ENCODE data around the gene P2RX2.

P2RX2 gene

DNA sequence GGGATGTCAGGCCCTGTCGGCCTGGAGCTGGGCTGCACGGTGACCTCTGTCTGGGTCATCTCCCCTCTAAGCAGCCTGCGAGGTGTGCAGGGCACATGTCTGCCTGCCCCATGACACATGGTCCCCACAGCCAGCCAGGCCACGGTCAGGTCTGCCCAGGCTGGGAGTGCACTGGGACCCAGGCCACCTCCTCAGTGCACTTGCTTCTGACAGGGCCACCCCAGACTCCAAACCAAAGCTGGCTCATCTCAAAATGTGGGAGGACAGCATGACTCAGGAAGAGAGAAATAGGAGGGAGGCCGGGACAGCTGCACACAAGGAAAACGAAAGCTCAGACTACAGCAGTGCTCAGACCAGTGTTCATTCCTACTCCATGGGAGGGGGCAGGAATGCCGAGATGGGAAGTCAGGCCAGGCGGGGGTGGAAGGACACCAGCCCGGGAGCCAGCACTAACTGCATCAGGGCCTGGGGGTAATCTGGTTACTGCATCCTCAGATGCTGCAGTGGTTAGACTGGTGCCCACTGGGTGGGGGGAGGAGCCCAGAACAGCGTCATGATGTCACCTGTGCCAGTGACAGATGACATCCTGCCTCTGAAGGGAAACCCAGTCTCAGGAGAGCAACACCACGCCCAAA lies 4.0 kb downstream of the P2RX2 start:
- FAIRE-seq: no peak
- DNase-seq (ENCODE audit: insufficient read length, low spot score): no peak

DNA sequence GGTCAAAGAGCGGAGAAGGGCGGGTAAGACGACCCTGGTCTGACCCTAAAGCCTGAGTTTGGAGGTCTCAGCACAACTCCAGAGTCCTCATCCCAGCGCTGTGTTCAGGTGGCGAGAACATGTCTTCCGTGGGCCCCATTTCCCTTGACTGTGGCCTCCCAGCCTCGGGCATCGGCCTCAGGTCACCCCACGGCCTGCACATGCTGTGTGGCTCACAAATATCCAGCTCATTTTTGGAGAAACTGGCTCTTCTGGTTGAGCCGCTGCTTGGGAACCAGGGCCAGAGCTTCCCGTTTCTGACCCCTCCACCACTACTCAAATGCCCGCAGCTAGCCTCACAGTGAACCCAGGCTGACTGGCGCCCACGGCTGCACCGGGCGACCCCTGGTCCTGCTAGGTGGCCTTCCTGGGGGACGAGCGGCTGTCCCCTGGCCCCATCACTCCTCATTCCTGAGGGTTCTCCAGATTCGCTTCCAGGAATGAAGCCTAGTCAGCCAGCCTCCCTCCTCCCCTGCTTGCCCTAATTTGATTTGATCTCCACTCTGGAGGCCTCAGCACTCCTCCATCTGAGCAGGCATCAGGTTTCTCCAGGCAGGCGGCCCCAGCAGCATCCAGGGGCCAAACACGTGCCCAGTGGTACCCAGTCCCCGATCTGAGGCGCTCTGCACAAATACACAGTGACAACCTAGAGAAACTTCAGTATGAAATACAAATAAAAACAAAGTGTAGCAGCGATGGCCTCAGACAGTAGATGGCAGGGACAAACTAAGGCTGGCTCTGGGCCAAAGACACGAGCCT lies 4.7 kb downstream of the P2RX2 start:
- no peak for FAIRE-seq
- TF ChIP-seq SPI1 (IDR thresholded peaks at IDR 0.05; ENCODE audit: low read depth, low read length) (no peak), TAF1 (IDR thresholded peaks at IDR 0.05; ENCODE audit: low read depth, low read length) (no peak), POU2F2 (IDR thresholded peaks at IDR 0.05; ENCODE audit: low read depth, low read length) (no peak), POLR2A (IDR thresholded peaks at IDR 0.05; ENCODE audit: low read depth, low read length) (no peak)
- DNase-seq (ENCODE audit: insufficient read length, low spot score): no peak

More for the DNA sequence above, 4.0 kb downstream of the P2RX2 start:
- TF ChIP-seq POLR2A (IDR thresholded peaks at IDR 0.05; ENCODE audit: low read depth, low read length) (no peak), SPI1 (IDR thresholded peaks at IDR 0.05; ENCODE audit: low read depth, low read length) (no peak), TAF1 (IDR thresholded peaks at IDR 0.05; ENCODE audit: low read depth, low read length) (no peak), POU2F2 (IDR thresholded peaks at IDR 0.05; ENCODE audit: low read depth, low read length) (no peak), PAX5 (IDR thresholded peaks at IDR 0.05; ENCODE audit: insufficient read depth, low read length, severe bottlenecking) (no peak), POLR2AphosphoS5 (IDR thresholded peaks at IDR 0.05; ENCODE audit: low read depth, low read length) (no peak)

DNA sequence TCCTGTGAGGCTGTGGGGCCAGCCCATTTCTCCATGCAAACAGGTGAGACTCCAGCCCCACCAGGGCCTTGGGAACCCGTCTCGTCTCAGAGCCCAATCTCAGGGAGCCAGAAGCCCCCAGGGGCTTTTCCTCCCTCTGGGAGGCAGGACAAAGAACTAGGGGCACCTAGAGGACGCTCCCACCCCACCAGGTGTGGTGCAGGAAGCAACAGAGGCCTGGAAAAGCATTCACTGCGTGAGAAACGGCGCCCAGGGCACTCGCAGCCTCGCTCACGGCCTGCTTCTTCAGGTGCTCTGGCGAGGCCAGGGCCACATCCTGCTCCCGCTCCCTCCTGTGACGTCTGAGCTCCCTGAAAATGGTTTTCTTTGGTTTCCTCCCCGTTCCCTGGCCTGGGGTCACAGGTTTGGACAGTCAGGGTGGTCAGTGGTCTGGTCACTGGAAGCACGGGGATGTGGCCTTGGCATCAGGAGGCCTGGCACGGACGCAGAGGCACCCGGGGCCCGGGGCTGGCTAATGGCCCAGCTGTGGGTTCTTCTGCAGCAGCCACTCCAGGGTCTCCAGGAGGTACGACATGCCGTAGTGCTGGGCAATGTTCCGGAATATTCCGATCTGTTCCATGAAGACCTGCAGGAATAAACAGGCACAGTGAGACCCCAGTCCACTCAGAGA lies 5.7 kb downstream of the P2RX2 start:
- TF ChIP-seq POLR2AphosphoS5 (IDR thresholded peaks at IDR 0.05; ENCODE audit: low read depth, low read length) (no peak), SPI1 (IDR thresholded peaks at IDR 0.05; ENCODE audit: low read depth, low read length) (no peak), POU2F2 (IDR thresholded peaks at IDR 0.05; ENCODE audit: low read depth, low read length) (no peak), PAX5 (IDR thresholded peaks at IDR 0.05; ENCODE audit: insufficient read depth, low read length, severe bottlenecking) (no peak), TAF1 (IDR thresholded peaks at IDR 0.05; ENCODE audit: low read depth, low read length) (no peak), POLR2A (IDR thresholded peaks at IDR 0.05; ENCODE audit: low read depth, low read length) (no peak)
- no peak for FAIRE-seq
- no peak for DNase-seq (ENCODE audit: insufficient read length, low spot score)

DNA sequence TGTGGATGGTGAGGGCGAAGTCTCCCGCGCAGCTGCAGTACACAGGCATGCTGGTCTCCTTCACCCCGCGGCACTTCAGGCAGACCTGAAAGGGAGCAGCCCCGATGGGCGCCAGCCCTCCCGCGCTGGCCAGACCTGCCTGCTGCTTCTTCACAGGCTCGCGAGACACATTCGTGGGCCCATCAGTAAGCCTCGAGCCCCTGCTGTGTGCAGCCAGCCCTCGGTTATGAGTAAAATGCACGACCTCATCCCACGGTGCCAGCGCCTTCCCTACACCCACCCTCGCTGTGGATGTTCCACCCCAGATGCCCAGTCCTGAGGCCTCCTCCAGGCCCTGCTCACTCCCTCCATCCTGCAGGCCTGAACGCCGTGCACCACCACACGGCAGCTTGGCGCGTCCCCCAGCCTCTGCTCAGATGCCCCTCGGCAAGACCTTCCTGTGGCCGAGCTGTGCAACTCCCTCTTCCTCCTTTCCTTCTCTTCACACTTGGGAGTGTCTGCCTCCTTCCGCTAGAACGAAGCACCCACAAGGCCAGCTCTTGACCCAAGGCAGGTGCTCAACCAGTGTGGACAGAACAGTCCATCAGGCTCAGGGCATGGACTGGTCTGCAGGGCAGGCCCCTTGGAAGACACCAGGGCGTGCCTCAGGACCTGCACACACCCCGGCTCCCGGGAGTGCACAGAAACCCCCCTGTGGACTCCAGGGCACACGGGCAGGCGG lies 6.5 kb downstream of the P2RX2 start:
- FAIRE-seq (no peak), DNase-seq (ENCODE audit: insufficient read length, low spot score) (no peak)
- TF ChIP-seq PAX5 (IDR thresholded peaks at IDR 0.05; ENCODE audit: insufficient read depth, low read length, severe bottlenecking): no peak
- TF ChIP-seq POLR2A (IDR thresholded peaks at IDR 0.05; ENCODE audit: low read depth, low read length): no peak
- no peak for TF ChIP-seq POU2F2 (IDR thresholded peaks at IDR 0.05; ENCODE audit: low read depth, low read length)
- no peak for TF ChIP-seq POLR2AphosphoS5 (IDR thresholded peaks at IDR 0.05; ENCODE audit: low read depth, low read length)
- no peak for TF ChIP-seq TAF1 (IDR thresholded peaks at IDR 0.05; ENCODE audit: low read depth, low read length)
- TF ChIP-seq SPI1 (IDR thresholded peaks at IDR 0.05; ENCODE audit: low read depth, low read length): no peak

DNA sequence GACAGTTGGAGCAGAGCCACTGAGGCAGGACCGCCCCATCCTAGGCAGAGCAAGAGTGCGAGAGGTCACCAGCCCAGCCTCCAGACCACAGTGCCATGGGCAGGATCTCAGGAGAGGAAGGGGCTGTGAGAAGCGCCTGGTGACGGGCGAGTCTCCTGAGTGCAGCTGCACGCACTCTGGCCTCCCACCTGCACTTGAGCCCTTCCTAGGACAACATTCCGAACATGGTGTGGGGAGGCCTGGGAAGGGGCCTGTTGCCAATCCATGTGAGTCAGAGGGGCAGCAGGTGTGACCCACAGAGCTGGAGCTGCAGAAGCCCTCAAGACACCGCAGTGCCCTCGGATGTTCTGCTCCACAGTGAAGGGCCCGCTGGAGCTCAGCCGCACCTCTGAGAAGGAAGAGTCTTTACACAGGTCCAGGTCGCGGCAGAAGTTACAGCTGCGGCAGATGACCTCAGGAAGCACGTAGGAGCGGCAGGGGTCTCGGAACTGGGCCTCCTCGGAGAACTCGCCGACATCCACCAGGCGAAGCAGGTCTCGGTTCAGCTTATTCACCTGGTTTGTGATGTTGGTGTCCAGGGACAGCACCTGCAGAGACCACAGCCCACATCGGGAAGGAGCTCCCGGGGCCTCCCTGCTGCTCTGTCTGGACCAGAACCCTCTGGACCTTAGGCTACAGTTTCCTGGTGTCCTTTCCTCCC lies 7.3 kb downstream of the P2RX2 start:
- TF ChIP-seq POU2F2 (IDR thresholded peaks at IDR 0.05; ENCODE audit: low read depth, low read length) (no peak), POLR2A (IDR thresholded peaks at IDR 0.05; ENCODE audit: low read depth, low read length) (no peak), TAF1 (IDR thresholded peaks at IDR 0.05; ENCODE audit: low read depth, low read length) (no peak), PAX5 (IDR thresholded peaks at IDR 0.05; ENCODE audit: insufficient read depth, low read length, severe bottlenecking) (no peak), POLR2AphosphoS5 (IDR thresholded peaks at IDR 0.05; ENCODE audit: low read depth, low read length) (no peak), SPI1 (IDR thresholded peaks at IDR 0.05; ENCODE audit: low read depth, low read length) (no peak)
- DNase-seq (ENCODE audit: insufficient read length, low spot score) (no peak), FAIRE-seq (no peak)

DNA sequence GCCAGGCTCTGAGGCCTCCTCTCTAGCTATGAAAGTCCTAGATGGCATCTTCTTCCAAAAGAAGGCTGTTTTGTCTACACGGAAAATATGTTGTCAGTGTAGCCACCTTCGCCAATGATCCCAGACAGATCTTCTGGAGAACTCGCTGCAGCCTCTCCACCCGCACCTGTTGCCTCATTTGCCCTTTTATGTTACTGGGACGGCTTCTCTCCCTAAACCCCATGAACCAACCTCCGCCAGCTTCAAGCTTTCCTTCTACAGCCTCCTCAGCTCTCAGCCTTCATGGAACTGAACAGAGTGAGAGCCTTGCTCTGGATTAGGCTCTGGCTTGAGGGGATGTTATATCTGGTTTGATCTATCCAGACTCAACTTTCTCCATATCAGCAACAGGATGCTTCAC lies 10.8 kb downstream of the P2RX2 start:
- TF ChIP-seq PAX5 (IDR thresholded peaks at IDR 0.05; ENCODE audit: insufficient read depth, low read length, severe bottlenecking) (no peak), TAF1 (IDR thresholded peaks at IDR 0.05; ENCODE audit: low read depth, low read length) (no peak), SPI1 (IDR thresholded peaks at IDR 0.05; ENCODE audit: low read depth, low read length) (no peak), POU2F2 (IDR thresholded peaks at IDR 0.05; ENCODE audit: low read depth, low read length) (no peak), POLR2AphosphoS5 (IDR thresholded peaks at IDR 0.05; ENCODE audit: low read depth, low read length) (no peak)
- no peak for DNase-seq (ENCODE audit: insufficient read length, low spot score)
- FAIRE-seq: no peak

DNA sequence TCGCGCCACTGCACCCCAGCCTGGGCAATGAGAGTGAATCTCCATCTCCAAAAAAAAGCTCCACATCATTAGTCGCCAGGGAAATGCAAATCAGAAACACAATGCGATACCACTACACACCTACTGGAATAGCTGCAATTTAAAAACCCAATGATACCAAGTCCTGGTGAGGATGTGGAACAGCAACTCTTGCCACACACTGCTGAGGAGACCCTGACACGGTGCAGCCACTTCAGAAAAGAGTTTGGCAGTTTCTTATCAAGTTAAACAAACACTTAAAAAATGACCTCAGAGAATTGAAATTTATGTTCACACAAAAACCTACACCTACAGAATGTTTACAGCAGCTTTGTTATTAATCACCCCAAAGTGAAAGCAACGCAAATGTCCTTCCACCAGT lies 12.1 kb downstream of the P2RX2 start:
- FAIRE-seq (no peak), DNase-seq (ENCODE audit: insufficient read length, low spot score) (no peak)
- TF ChIP-seq POU2F2 (IDR thresholded peaks at IDR 0.05; ENCODE audit: low read depth, low read length) (no peak), POLR2A (IDR thresholded peaks at IDR 0.05; ENCODE audit: low read depth, low read length) (no peak), SPI1 (IDR thresholded peaks at IDR 0.05; ENCODE audit: low read depth, low read length) (no peak), TAF1 (IDR thresholded peaks at IDR 0.05; ENCODE audit: low read depth, low read length) (no peak), PAX5 (IDR thresholded peaks at IDR 0.05; ENCODE audit: insufficient read depth, low read length, severe bottlenecking) (no peak), POLR2AphosphoS5 (IDR thresholded peaks at IDR 0.05; ENCODE audit: low read depth, low read length) (no peak)

DNA sequence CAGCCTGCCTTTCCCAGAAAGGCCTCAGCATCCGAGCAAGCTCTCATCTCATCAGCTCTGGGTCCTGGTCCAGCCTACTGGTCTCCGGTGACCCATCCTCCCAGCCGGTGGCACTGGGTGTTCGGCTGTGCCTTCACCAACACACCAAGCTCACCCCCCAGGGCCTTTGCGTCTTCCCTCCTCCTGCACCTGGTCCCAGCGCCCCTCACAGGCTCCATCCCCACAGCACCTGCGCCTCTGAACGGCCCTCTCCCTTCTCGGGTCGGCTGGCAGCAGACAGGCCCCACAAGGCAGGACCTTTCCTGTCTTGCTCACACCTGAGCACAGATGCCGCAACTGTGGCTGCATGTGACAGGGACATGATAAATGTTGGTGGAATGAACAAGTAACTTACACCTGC lies 13.1 kb downstream of the P2RX2 start:
- no peak for DNase-seq (ENCODE audit: insufficient read length, low spot score)

More for the DNA sequence above, 13.1 kb downstream of the P2RX2 start:
- no peak for TF ChIP-seq PAX5 (IDR thresholded peaks at IDR 0.05; ENCODE audit: insufficient read depth, low read length, severe bottlenecking)
- TF ChIP-seq POLR2AphosphoS5 (IDR thresholded peaks at IDR 0.05; ENCODE audit: low read depth, low read length): no peak
- no peak for TF ChIP-seq SPI1 (IDR thresholded peaks at IDR 0.05; ENCODE audit: low read depth, low read length)
- no peak for TF ChIP-seq TAF1 (IDR thresholded peaks at IDR 0.05; ENCODE audit: low read depth, low read length)
- TF ChIP-seq POLR2A (IDR thresholded peaks at IDR 0.05; ENCODE audit: low read depth, low read length): no peak
- TF ChIP-seq POU2F2 (IDR thresholded peaks at IDR 0.05; ENCODE audit: low read depth, low read length): no peak
- FAIRE-seq: no peak

Data from GM12891 (cell line).